Mesothelial cell of epicardium (in vitro differentiated cells): ENCODE results near the gene MCF2L. TPM values are rescaled to one million over a fixed set of nuclear protein-coding genes. Genes with fewer than 3 reads are reported as not detected.

ENCODE experiments used
- DNase-seq, 2 experiments: peaks; one replicate each; pipeline ENCODE4 v3.0.0; 2021; ENCODE audit warnings: low spot score in 2 of 2; ENCODE audit not compliant: unreplicated experiment in 2 of 2
- H3K27ac Mint-ChIP-seq: 2 replicates; pipeline ENCODE4 v1.8.0; 2021; ENCODE audit warnings: mixed read lengths
- H3K27me3 Mint-ChIP-seq: 2 replicates; pipeline ENCODE4 v1.8.0; 2021; ENCODE audit warnings: low read depth, mixed read lengths
- H3K36me3 Mint-ChIP-seq: 2 replicates; pipeline ENCODE4 v1.8.0; 2021; ENCODE audit warnings: mixed read lengths
- H3K4me1 Mint-ChIP-seq: 2 replicates; pipeline ENCODE4 v1.8.0; 2021; ENCODE audit warnings: mixed read lengths
- H3K4me3 Mint-ChIP-seq: 2 replicates; pipeline ENCODE4 v1.8.0; 2021; ENCODE audit warnings: mild to moderate bottlenecking, moderate library complexity, mixed read lengths
- H3K9me3 Mint-ChIP-seq: 2 replicates; pipeline ENCODE4 v1.8.0; 2021; ENCODE audit warnings: mixed read lengths
- total RNA-seq: library from RNA; stranded (reverse); gene quantifications from 3 replicates; pipeline ENCODE4 v1.2.1, GENCODE V29; 2021
- TF ChIP-seq, protein P1 (sequence below): fragments of 200-600 bp; sonication (generic); IDR thresholded peaks from one replicate; pipeline ENCODE4 v1.5.0; 2021; ENCODE audit warnings: antibody characterized with exemption; ENCODE audit not compliant: unreplicated experiment

Gene MCF2L
- total RNA-seq, 1 donor from 2014 or later, result 36.6 TPM

- TF ChIP-seq, protein P1, sequence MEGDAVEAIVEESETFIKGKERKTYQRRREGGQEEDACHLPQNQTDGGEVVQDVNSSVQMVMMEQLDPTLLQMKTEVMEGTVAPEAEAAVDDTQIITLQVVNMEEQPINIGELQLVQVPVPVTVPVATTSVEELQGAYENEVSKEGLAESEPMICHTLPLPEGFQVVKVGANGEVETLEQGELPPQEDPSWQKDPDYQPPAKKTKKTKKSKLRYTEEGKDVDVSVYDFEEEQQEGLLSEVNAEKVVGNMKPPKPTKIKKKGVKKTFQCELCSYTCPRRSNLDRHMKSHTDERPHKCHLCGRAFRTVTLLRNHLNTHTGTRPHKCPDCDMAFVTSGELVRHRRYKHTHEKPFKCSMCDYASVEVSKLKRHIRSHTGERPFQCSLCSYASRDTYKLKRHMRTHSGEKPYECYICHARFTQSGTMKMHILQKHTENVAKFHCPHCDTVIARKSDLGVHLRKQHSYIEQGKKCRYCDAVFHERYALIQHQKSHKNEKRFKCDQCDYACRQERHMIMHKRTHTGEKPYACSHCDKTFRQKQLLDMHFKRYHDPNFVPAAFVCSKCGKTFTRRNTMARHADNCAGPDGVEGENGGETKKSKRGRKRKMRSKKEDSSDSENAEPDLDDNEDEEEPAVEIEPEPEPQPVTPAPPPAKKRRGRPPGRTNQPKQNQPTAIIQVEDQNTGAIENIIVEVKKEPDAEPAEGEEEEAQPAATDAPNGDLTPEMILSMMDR, result no peak
- no peak overlapping the region for H3K4me3 Mint-ChIP-seq
- peaks cover 41% of the 10 kb centered on the region for H3K27me3 Mint-ChIP-seq
- DNase-seq, result no peak
- H3K36me3 Mint-ChIP-seq, result no peaks in the 10 kb centered on the region
- H3K4me1 Mint-ChIP-seq, result peaks cover 13% of the 10 kb centered on the region
- H3K9me3 Mint-ChIP-seq, result peaks cover 11% of the 10 kb centered on the region
- no peak overlapping the region for H3K27ac Mint-ChIP-seq
Measured at GRCh38 chr13:112974125-112974524, 5.1 kb downstream of the MCF2L start.

DNA sequence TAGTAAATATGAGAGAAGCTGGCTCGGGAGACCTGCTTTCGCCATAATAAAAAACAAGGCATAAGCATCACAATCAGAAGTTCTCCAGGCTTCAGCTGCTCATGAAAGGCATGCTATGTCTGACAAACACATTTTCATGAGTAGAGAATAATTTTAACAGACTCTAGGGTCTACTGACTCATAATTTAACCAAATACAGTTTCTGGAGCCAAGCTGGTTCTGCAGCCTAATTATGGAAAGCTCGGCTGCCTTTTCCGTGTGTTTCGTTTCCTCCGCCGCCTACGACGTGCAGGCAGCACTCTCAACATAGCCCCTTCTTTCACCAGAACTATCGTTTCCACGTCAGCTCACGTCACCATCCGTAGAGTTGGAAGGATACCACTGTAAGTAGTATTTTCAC lies 5.7 kb downstream of the MCF2L start:
- no peaks in the 10 kb centered on the region for H3K36me3 Mint-ChIP-seq
- peaks cover 11% of the 10 kb centered on the region for H3K9me3 Mint-ChIP-seq
- no peak overlapping the region for H3K27ac Mint-ChIP-seq
- no peak for DNase-seq
- no peak overlapping the region for H3K4me3 Mint-ChIP-seq
- TF ChIP-seq, protein P1, result no peak
- H3K27me3 Mint-ChIP-seq, result peaks cover 35% of the 10 kb centered on the region
- peaks cover 7% of the 10 kb centered on the region for H3K4me1 Mint-ChIP-seq

GRCh38 chr13:112975401-112975939 lies 6.5 kb downstream of the MCF2L start:
- Mint-ChIP-seq H3K4me3 (no peak overlapping the region), H3K36me3 (no peaks in the 10 kb centered on the region), H3K9me3 (peaks cover 11% of the 10 kb centered on the region), H3K27me3 (peaks cover 34% of the 10 kb centered on the region), H3K4me1 (no peaks in the 10 kb centered on the region), H3K27ac (no peak overlapping the region)
- TF ChIP-seq, protein P1, result no peak
- no peak for DNase-seq

- no peaks in the 10 kb centered on the region for H3K4me1 Mint-ChIP-seq
- no peaks in the 10 kb centered on the region for H3K36me3 Mint-ChIP-seq
- no peak overlapping the region for H3K27ac Mint-ChIP-seq
- DNase-seq, result no peak
- H3K27me3 Mint-ChIP-seq, result peaks cover 26% of the 10 kb centered on the region
- TF ChIP-seq, protein P1, result no peak
- H3K4me3 Mint-ChIP-seq, result no peak overlapping the region
- H3K9me3 Mint-ChIP-seq, result peaks cover 11% of the 10 kb centered on the region
Measured at GRCh38 chr13:112976526-112976925, 7.5 kb downstream of the MCF2L start.

DNA sequence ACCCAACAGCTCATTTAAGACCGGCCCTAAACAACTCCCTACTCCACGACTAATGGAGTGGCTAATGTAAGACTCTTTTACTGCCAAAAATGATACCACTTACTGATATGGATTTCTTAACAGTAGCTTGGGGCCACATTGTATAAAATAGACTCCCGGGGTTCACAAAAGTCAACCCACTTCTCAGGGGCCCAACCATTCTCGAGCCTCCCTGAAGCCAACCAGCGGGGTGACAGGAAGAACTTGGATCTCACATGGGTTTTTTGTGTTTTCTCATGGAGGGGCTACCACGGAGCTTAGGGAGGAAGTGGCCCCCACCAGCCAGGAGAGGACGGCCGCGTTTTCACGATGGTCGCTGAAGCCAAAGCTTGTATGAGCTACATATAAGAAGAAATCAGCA lies 8.1 kb downstream of the MCF2L start:
- H3K36me3 Mint-ChIP-seq, result no peaks in the 10 kb centered on the region
- H3K4me1 Mint-ChIP-seq, result no peaks in the 10 kb centered on the region
- DNase-seq, result no peak
- H3K27ac Mint-ChIP-seq, result no peak overlapping the region
- peaks cover 5% of the 10 kb centered on the region for H3K9me3 Mint-ChIP-seq
- TF ChIP-seq, protein P1, result no peak
- H3K4me3 Mint-ChIP-seq, result no peak overlapping the region
- peaks cover 21% of the 10 kb centered on the region for H3K27me3 Mint-ChIP-seq

- H3K9me3 Mint-ChIP-seq, result peaks cover under 1% of the 10 kb centered on the region
- TF ChIP-seq, protein P1, result no peak
- no peaks in the 10 kb centered on the region for H3K4me1 Mint-ChIP-seq
- H3K36me3 Mint-ChIP-seq, result no peaks in the 10 kb centered on the region
- no peak overlapping the region for H3K27ac Mint-ChIP-seq
- H3K4me3 Mint-ChIP-seq, result no peak overlapping the region
- H3K27me3 Mint-ChIP-seq, result peaks cover 23% of the 10 kb centered on the region
- no peak for DNase-seq
Measured at GRCh38 chr13:112977525-112977924, 8.5 kb downstream of the MCF2L start.
